ENCODE measurements around the gene RAD52. TPM values are rescaled to one million over a fixed set of nuclear protein-coding genes. Genes with fewer than 3 reads are reported as not detected.
A peak's percentile ranks its signal among the peaks of the same experiment; 100 is the strongest.

RAD52 gene
- 9.3 TPM for total RNA-seq
- long read RNA-seq, partial matches to known transcripts, result 1 of 6 reads
- long read RNA-seq, other reads (novel, unspliced or antisense), result 3 of 6 reads

GRCh38 chr12:949453-950191 is at the start of gene RAD52:
TSS of gene RAD52 (minus strand) at chr12:949694. CDS start at chr12:933058, 16,636 bp downstream.
- intact Hi-C loops (cut with micrococcal nuclease), result no loop called here
- H3K9me3 ChIP-seq (replicated peaks), result no peaks in the 10 kb centered on the region

DNA sequence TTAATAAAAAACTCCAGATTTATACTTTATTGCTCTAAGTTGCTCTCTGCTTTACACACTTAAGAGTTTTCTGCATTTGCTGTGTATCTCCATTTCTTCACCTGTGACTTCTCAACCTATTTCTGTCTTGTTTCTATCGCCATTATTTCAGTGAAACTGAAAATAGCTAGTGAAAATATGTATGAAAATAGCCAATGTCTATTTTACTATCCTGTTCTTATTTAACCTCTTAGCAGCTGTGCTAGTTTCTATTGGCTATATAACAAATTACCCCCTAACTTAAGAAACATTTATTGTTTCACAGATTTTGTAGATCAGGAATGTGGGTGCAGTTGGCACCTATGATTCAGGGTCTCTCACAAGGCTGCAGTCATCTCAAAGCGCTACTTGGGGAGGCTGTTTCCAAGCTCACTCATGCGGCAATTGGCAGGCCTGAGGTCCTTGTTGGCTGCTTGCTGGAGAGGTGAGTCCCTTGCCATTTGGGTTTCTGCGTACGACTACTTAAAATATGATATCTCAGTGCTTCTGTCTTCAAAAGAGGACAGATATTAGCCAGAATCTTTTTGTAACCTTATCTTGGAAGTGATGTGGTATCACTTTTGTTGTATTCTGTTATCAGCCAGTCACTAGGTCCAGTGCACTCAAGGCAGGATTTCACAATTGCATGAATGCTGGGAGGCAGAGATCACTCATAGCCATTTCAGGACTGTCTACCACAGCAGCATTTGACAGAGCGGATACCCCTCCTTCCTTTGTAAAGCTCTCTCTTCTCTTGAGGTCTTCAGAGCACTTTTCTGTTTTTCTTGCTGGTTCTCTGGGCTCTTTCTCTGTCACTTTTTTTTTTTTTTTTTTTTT is 48.8 kb upstream of the RAD52 start:
- TF ChIP-seq, protein P1, sequence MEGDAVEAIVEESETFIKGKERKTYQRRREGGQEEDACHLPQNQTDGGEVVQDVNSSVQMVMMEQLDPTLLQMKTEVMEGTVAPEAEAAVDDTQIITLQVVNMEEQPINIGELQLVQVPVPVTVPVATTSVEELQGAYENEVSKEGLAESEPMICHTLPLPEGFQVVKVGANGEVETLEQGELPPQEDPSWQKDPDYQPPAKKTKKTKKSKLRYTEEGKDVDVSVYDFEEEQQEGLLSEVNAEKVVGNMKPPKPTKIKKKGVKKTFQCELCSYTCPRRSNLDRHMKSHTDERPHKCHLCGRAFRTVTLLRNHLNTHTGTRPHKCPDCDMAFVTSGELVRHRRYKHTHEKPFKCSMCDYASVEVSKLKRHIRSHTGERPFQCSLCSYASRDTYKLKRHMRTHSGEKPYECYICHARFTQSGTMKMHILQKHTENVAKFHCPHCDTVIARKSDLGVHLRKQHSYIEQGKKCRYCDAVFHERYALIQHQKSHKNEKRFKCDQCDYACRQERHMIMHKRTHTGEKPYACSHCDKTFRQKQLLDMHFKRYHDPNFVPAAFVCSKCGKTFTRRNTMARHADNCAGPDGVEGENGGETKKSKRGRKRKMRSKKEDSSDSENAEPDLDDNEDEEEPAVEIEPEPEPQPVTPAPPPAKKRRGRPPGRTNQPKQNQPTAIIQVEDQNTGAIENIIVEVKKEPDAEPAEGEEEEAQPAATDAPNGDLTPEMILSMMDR (IDR thresholded peaks at IDR 0.05; ENCODE audit: borderline replicate concordance), result no peak
- no peak for DNase-seq
- H3K36me3 ChIP-seq, result peaks cover 5% of the 10 kb centered on the region
- no peaks in the 10 kb centered on the region for H3K27me3 ChIP-seq (ENCODE audit: low read depth)
- H3K27ac ChIP-seq (replicated peaks), result peak overlapping the region; percentile 27
- intact Hi-C loops (cut with micrococcal nuclease), result no loop called here
- peaks cover 38% of the 10 kb centered on the region for H3K4me1 ChIP-seq
- no peaks in the 10 kb centered on the region for H3K9me3 ChIP-seq (replicated peaks)
- no peak overlapping the region for H3K4me3 ChIP-seq

More at GRCh38 chr12:949453-950191, at the start of gene RAD52:
- H3K27me3 ChIP-seq (ENCODE audit: low read depth), result no peaks in the 10 kb centered on the region
- peak; percentile 98 for DNase-seq
- H3K36me3 ChIP-seq, result no peaks in the 10 kb centered on the region
- TF ChIP-seq, protein P1 (IDR thresholded peaks at IDR 0.05; ENCODE audit: borderline replicate concordance), result peak; percentile 98
- H3K27ac ChIP-seq (replicated peaks), result peak within 1 kb of the TSS; percentile 95
- H3K4me1 ChIP-seq, result peaks cover 22% of the 10 kb centered on the region
- peak within 1 kb of the TSS; percentile 89 for H3K4me3 ChIP-seq

DNA sequence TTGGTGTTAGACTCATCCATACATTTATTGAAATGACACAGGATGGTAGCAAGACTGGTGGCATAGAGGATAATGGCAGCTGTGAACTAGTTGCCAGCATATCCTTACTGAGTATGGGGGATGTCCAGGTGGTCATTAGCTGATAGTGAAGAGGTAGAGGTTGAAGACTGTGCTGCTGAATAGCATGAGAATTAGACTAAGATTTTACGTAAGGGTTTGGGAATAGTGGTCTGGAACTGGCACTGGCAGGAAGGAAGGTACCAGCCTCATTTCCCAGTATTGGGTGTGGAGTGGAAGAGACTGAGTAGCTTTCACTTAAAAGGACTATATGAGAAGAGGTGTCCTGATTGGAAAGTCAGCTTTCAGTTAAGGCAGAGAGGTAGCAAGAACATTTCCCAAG is 48.0 kb upstream of the RAD52 start:
- DNase-seq, result no peak
- intact Hi-C loops (cut with micrococcal nuclease), result no loop called here
- no peak overlapping the region for H3K4me3 ChIP-seq
- peaks cover 5% of the 10 kb centered on the region for H3K36me3 ChIP-seq
- no peaks in the 10 kb centered on the region for H3K9me3 ChIP-seq (replicated peaks)
- TF ChIP-seq, protein P1 (IDR thresholded peaks at IDR 0.05; ENCODE audit: borderline replicate concordance), result no peak
- H3K27me3 ChIP-seq (ENCODE audit: low read depth), result no peaks in the 10 kb centered on the region
- peaks cover 42% of the 10 kb centered on the region for H3K4me1 ChIP-seq
- H3K27ac ChIP-seq (replicated peaks), result peak overlapping the region; percentile 27

DNA sequence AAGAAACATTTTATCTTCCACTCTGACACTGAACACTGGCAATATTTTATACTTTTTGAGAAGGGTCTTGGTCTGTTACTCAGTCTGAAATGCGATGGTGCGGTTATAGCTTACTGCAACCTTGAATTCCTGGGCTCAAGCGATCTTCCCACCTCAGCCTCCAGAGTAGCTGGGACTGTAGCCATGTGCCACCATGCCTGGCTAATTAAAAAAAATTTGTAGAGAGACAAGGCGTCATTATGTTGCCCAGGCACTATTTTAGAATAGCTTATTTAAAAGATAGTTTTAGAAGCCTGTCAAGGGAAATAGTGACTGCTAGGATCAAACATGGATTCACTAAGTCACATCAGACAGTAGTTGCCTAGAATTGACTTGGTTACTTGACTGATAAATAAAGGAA is 47.4 kb upstream of the RAD52 start:
- H3K4me1 ChIP-seq, result peaks cover 48% of the 10 kb centered on the region
- no peaks in the 10 kb centered on the region for H3K27me3 ChIP-seq (ENCODE audit: low read depth)
- H3K9me3 ChIP-seq (replicated peaks), result no peaks in the 10 kb centered on the region
- no peak for DNase-seq
- no peak overlapping the region for H3K27ac ChIP-seq (replicated peaks)
- intact Hi-C loops (cut with micrococcal nuclease), result no loop called here
- no peak overlapping the region for H3K4me3 ChIP-seq
- TF ChIP-seq, protein P1 (IDR thresholded peaks at IDR 0.05; ENCODE audit: borderline replicate concordance), result no peak
- H3K36me3 ChIP-seq, result peaks cover 5% of the 10 kb centered on the region

GRCh38 chr12:992647-993046 is 43.2 kb upstream of the RAD52 start:
- DNase-seq, result no peak
- Histone ChIP-seq H3K4me1 (peaks cover 74% of the 10 kb centered on the region), H3K27me3 (ENCODE audit: low read depth) (no peaks in the 10 kb centered on the region), H3K36me3 (no peaks in the 10 kb centered on the region), H3K27ac (replicated peaks) (peak overlapping the region; percentile 100), H3K9me3 (replicated peaks) (no peaks in the 10 kb centered on the region), H3K4me3 (peak overlapping the region; percentile 84)
- TF ChIP-seq, protein P1 (IDR thresholded peaks at IDR 0.05; ENCODE audit: borderline replicate concordance), result no peak
- intact Hi-C loops (cut with micrococcal nuclease), result no loop called here

All from left ventricle myocardium inferior (tissue), 1 donor.